ENCODE results near the gene ATG2A. TPM values are rescaled to one million over a fixed set of nuclear protein-coding genes. Genes with fewer than 3 reads are reported as not detected.

Gene ATG2A
- 10 to 100 TPM; 33.0 to 93.6 (median 45.8) TPM for total RNA-seq

- Histone ChIP-seq H3K9me3 (no peaks in the 10 kb centered on the region), H3K27me3 (no peaks in the 10 kb centered on the region), H3K4me1 (peaks cover 0 to 33% (median 15%) of the 10 kb centered on the region in 4 donors), H3K27ac (peak within 1 kb of the TSS; percentile 72 to 92 (median 89)), H3K36me3 (peaks cover under 1 to 25% (median 21%) of the 10 kb centered on the region in 3 donors), H3K4me3 (peak within 1 kb of the TSS; percentile 86 to 90 (median 87))
- TF ChIP-seq POLR2A (IDR thresholded peaks at IDR 0.05) (peak; percentile 62 to 90), EP300 (IDR thresholded peaks at IDR 0.05) (peak; percentile 91 to 95), CTCF (IDR thresholded peaks at IDR 0.05) (peak in 2 of 5 experiments; percentile 7 to 56)
- peak; percentile 99 for DNase-seq (ENCODE audit: low spot score in 2 of 2)
- WGBS, 2 donors, result 0 to 2% methylated on average over 28 to 31 of the region's 57 CpGs
Observed at GRCh38 chr11:64916775-64917662, at the start of gene ATG2A. Gene ATG2A, minus strand, starts transcription at chr11:64917209. Its CDS starts 74 bp downstream, at chr11:64917135.

GRCh38 chr11:64963072-64963631, 46.1 kb upstream of the ATG2A start:
- 75 to 79% methylated on average over 5 of the region's 5 CpGs for WGBS, 2 donors

GRCh38 chr11:64960719-64961118, 43.7 kb upstream of the ATG2A start:
- Histone ChIP-seq H3K36me3 (no peaks in the 10 kb centered on the region), H3K27me3 (no peaks in the 10 kb centered on the region), H3K9me3 (no peaks in the 10 kb centered on the region), H3K4me1 (no peaks in the 10 kb centered on the region), H3K27ac (no peak overlapping the region), H3K4me3 (no peak overlapping the region)
- no peak for DNase-seq (ENCODE audit: low spot score in 2 of 2)
- WGBS, 2 donors, result 40 to 45% methylated on average over 4 of the region's 4 CpGs
- no peak for TF ChIP-seq POLR2A (IDR thresholded peaks at IDR 0.05)
- TF ChIP-seq EP300 (IDR thresholded peaks at IDR 0.05), result no peak
- no peak for TF ChIP-seq CTCF (IDR thresholded peaks at IDR 0.05)

More at GRCh38 chr11:64963072-64963631, 46.1 kb upstream of the ATG2A start:
- Histone ChIP-seq H3K4me1 (no peaks in the 10 kb centered on the region), H3K9me3 (no peaks in the 10 kb centered on the region), H3K27ac (no peak overlapping the region), H3K36me3 (no peaks in the 10 kb centered on the region), H3K4me3 (no peak overlapping the region), H3K27me3 (no peaks in the 10 kb centered on the region)
- TF ChIP-seq EP300 (IDR thresholded peaks at IDR 0.05), result no peak
- TF ChIP-seq POLR2A (IDR thresholded peaks at IDR 0.05), result no peak
- TF ChIP-seq CTCF (IDR thresholded peaks at IDR 0.05), result no peak
- DNase-seq (ENCODE audit: low spot score in 2 of 2), result no peak

GRCh38 chr11:64959498-64959897, 42.5 kb upstream of the ATG2A start:
- Histone ChIP-seq H3K9me3 (no peaks in the 10 kb centered on the region), H3K36me3 (no peaks in the 10 kb centered on the region), H3K27me3 (no peaks in the 10 kb centered on the region), H3K27ac (no peak overlapping the region), H3K4me1 (no peaks in the 10 kb centered on the region), H3K4me3 (no peak overlapping the region)
- no peak for TF ChIP-seq EP300 (IDR thresholded peaks at IDR 0.05)
- TF ChIP-seq POLR2A (IDR thresholded peaks at IDR 0.05), result no peak
- no peak for TF ChIP-seq CTCF (IDR thresholded peaks at IDR 0.05)
- WGBS, 2 donors, result 63 to 69% methylated on average over 3 of the region's 3 CpGs
- no peak for DNase-seq (ENCODE audit: low spot score in 2 of 2)

GRCh38 chr11:64954201-64954600, 37.2 kb upstream of the ATG2A start:
- no peak overlapping the region for H3K4me3 ChIP-seq
- H3K9me3 ChIP-seq, result no peaks in the 10 kb centered on the region
- no peaks in the 10 kb centered on the region for H3K4me1 ChIP-seq
- H3K27me3 ChIP-seq, result peaks cover 0 to 17% of the 10 kb centered on the region in 2 donors
- no peak overlapping the region for H3K27ac ChIP-seq
- TF ChIP-seq POLR2A (IDR thresholded peaks at IDR 0.05) (no peak), EP300 (IDR thresholded peaks at IDR 0.05) (no peak), CTCF (IDR thresholded peaks at IDR 0.05) (no peak)
- no peak for DNase-seq (ENCODE audit: low spot score in 2 of 2)
- 48 to 61% methylated on average over 5 of the region's 5 CpGs for WGBS, 2 donors
- no peaks in the 10 kb centered on the region for H3K36me3 ChIP-seq
